Head of caudate nucleus (tissue), 42 donors: ENCODE measurements around the gene FKBP1A.

Source experiments
- DNase-seq, 42 donors: peaks; one replicate each; pipeline versions ENCODE4 v3.0.0 to v3.0.0-alpha.2; 2020 to 2021; ENCODE audit warnings: mixed read lengths in 7 of 42
- intact Hi-C: fragments of 100-400 bp; cut with DNase I; formaldehyde crosslinking; loops from one replicate; pipeline ENCODE4 v1.15.0; 2022

Gene FKBP1A

GRCh38 chr20:1341561-1342265 lies 51.1 kb downstream of the FKBP1A start:
- intact Hi-C loops: no loop called here
- peak in 2 of 42 donors; percentile 13 to 30 for DNase-seq

GRCh38 chr20:1338801-1339200 lies 54.1 kb downstream of the FKBP1A start:
- intact Hi-C loops: no loop called here
- peak in 5 of 42 donors; percentile 4 to 36 (median 6) for DNase-seq

GRCh38 chr20:1338096-1338495 lies 54.8 kb downstream of the FKBP1A start:
- peak in 3 of 42 donors; percentile 7 to 26 (median 9) for DNase-seq
- intact Hi-C loops: no loop called here

GRCh38 chr20:1337441-1337840 lies 55.4 kb downstream of the FKBP1A start:
- intact Hi-C loops: no loop called here
- DNase-seq: peak in 1 of 42 donors; percentile 32

GRCh38 chr20:1336699-1337367 lies 56.0 kb downstream of the FKBP1A start:
- peak in 22 of 42 donors; percentile 9 to 73 (median 38) for DNase-seq
- intact Hi-C loops: no loop called here

GRCh38 chr20:1335961-1336698 lies 56.7 kb downstream of the FKBP1A start:
- intact Hi-C loops: no loop called here

GRCh38 chr20:1334761-1335160 lies 58.1 kb downstream of the FKBP1A start:
- DNase-seq: peak in 4 of 42 donors; percentile 2 to 16 (median 14)
- intact Hi-C loops: no loop called here

More at GRCh38 chr20:1335961-1336698, 56.7 kb downstream of the FKBP1A start:
- peak in 5 of 42 donors; percentile 5 to 22 (median 9) for DNase-seq

- intact Hi-C loops: no loop called here
- peak in 1 of 42 donors; percentile 16 for DNase-seq
Measured at GRCh38 chr20:1334370-1334731, 58.5 kb downstream of the FKBP1A start.

- intact Hi-C loops: no loop called here
- DNase-seq: peak in 5 of 42 donors; percentile 1 to 28 (median 11)
Measured at GRCh38 chr20:1333462-1334369, 59.1 kb downstream of the FKBP1A start.

- peak in 4 of 42 donors; percentile 1 to 32 (median 12) for DNase-seq
- intact Hi-C loops: no loop called here
Measured at GRCh38 chr20:1332749-1333300, 60.0 kb downstream of the FKBP1A start.

- intact Hi-C loops: no loop called here
- DNase-seq: peak in 3 of 42 donors; percentile 1 to 27 (median 8)
Measured at GRCh38 chr20:1331801-1332453, 60.9 kb downstream of the FKBP1A start.

- peak in 6 of 42 donors; percentile 2 to 21 (median 8) for DNase-seq
Measured at GRCh38 chr20:1331101-1331500, 61.8 kb downstream of the FKBP1A start.

GRCh38 chr20:1330075-1330830 lies 62.6 kb downstream of the FKBP1A start:
- intact Hi-C loops: no loop called here
- DNase-seq: peak in 17 of 42 donors; percentile 8 to 64 (median 30)

More at GRCh38 chr20:1331101-1331500, 61.8 kb downstream of the FKBP1A start:
- intact Hi-C loops: no loop called here

GRCh38 chr20:1328680-1329330 lies 64.0 kb downstream of the FKBP1A start, which contains the start of gene SDCBP2:
SDCBP2 (minus strand) TSS chr20:1329139; CDS start chr20:1320416, 8,723 bp downstream.
- intact Hi-C loops: loop anchor here (5.0 kb wide), 2 partner anchors 43 to 63 kb away; partner anchors contain the start of gene FKBP1A
- peak in 11 of 42 donors; percentile 5 to 39 (median 8) for DNase-seq

- peak in 11 of 42 donors; percentile 3 to 32 (median 8) for DNase-seq
- intact Hi-C loops: loop anchor here (5.0 kb wide), 2 partner anchors 44 to 64 kb away; partner anchors contain the start of gene FKBP1A
Measured at GRCh38 chr20:1327827-1328679, 64.8 kb downstream of the FKBP1A start.
